Astrocyte (in vitro differentiated cells and primary cell): ENCODE measurements around the gene HAVCR1. TPM values are rescaled to one million over a fixed set of nuclear protein-coding genes. Genes with fewer than 3 reads are reported as not detected.

Experiments used
- DNase-seq: peaks from one replicate; pipeline ENCODE4 v3.0.0-alpha.2; 2010; ENCODE audit warnings: low read depth
- FAIRE-seq: peaks from 2 replicates; lab custom pipeline; 2011; peaks lifted over from hg19 to GRCh38; lab: Jason Lieb, UNC
- H2AFZ ChIP-seq: 2 replicates; pipeline ENCODE4 v1.6.0; 2012; ENCODE audit warnings: low read depth, low read length, inconsistent platforms
- H3K27ac ChIP-seq: 2 replicates; pipeline ENCODE4 v1.5.1; 2011; ENCODE audit warnings: low read depth, low read length, inconsistent platforms
- H3K27me3 ChIP-seq: 2 replicates; pipeline ENCODE4 v1.6.0; 2011; ENCODE audit warnings: low read length, inconsistent platforms; ENCODE audit not compliant: insufficient read depth
- H3K36me3 ChIP-seq: 2 replicates; pipeline ENCODE4 v1.5.1; 2011; ENCODE audit warnings: low read length, inconsistent platforms; ENCODE audit not compliant: insufficient read depth
- H3K4me1 ChIP-seq: 2 replicates; pipeline ENCODE4 v1.5.1; 2011; ENCODE audit warnings: low read length, inconsistent platforms; ENCODE audit not compliant: insufficient read depth
- H3K4me2 ChIP-seq: 2 replicates; pipeline ENCODE4 v1.6.0; 2012; ENCODE audit warnings: low read length, inconsistent platforms
- H3K4me3 ChIP-seq: 2 replicates; pipeline ENCODE4 v1.5.1; 2011; ENCODE audit warnings: low read depth, mild to moderate bottlenecking, low read length, inconsistent platforms; ENCODE audit not compliant: insufficient read depth
- H3K79me2 ChIP-seq: 2 replicates; pipeline ENCODE4 v1.6.0; 2012; ENCODE audit warnings: mild to moderate bottlenecking, low read length, inconsistent platforms; ENCODE audit not compliant: insufficient read depth
- H3K9ac ChIP-seq: 2 replicates; pipeline ENCODE4 v1.6.0; 2012; ENCODE audit warnings: mild to moderate bottlenecking, low read length, inconsistent platforms
- H3K9me3 ChIP-seq: 2 replicates; pipeline ENCODE4 v1.5.1; 2012; ENCODE audit warnings: low read depth, mild to moderate bottlenecking, low read length, inconsistent platforms; ENCODE audit not compliant: insufficient read depth
- H4K20me1 ChIP-seq: 2 replicates; pipeline ENCODE4 v1.6.0; 2012; ENCODE audit warnings: low read length, inconsistent platforms; ENCODE audit not compliant: insufficient read depth
- H3K27ac Mint-ChIP-seq: one replicate; pipeline ENCODE4 v1.8.0; 2021; ENCODE audit warnings: mild to moderate bottlenecking, mixed read lengths; ENCODE audit not compliant: unreplicated experiment
- H3K27me3 Mint-ChIP-seq: one replicate; pipeline ENCODE4 v1.8.0; 2021; ENCODE audit warnings: low read depth, mixed read lengths; ENCODE audit not compliant: unreplicated experiment
- H3K36me3 Mint-ChIP-seq: one replicate; pipeline ENCODE4 v1.8.0; 2021; ENCODE audit warnings: low read depth, mixed read lengths; ENCODE audit not compliant: unreplicated experiment
- H3K4me1 Mint-ChIP-seq: one replicate; pipeline ENCODE4 v1.8.0; 2021; ENCODE audit warnings: low read depth, mixed read lengths; ENCODE audit not compliant: unreplicated experiment
- H3K4me3 Mint-ChIP-seq: one replicate; pipeline ENCODE4 v1.8.0; 2021; ENCODE audit warnings: mild to moderate bottlenecking, moderate library complexity, mixed read lengths; ENCODE audit not compliant: unreplicated experiment
- H3K9me3 Mint-ChIP-seq: one replicate; pipeline ENCODE4 v1.8.0; 2021; ENCODE audit warnings: mild to moderate bottlenecking, mixed read lengths; ENCODE audit not compliant: unreplicated experiment
- CTCF ChIP-seq: IDR thresholded peaks from 2 replicates; pipeline ENCODE4 v1.5.1; 2011; ENCODE audit warnings: low read depth, mild to moderate bottlenecking, inconsistent platforms, low read length, moderate library complexity; ENCODE audit not compliant: insufficient read depth
- EZH2 ChIP-seq: IDR thresholded peaks from 2 replicates; pipeline ENCODE4 v1.6.1; 2012; ENCODE audit warnings: mild to moderate bottlenecking, low read length, inconsistent platforms; ENCODE audit not compliant: insufficient read depth
- total RNA-seq: library from RNA; stranded (reverse); gene quantifications from 2 replicates; pipeline ENCODE4 v1.2.1, GENCODE V29; 2021

The HAVCR1 gene
- total RNA-seq, 1 donor from 2014 or later: 2.0 TPM

GRCh38 chr5:157072508-157072907 lies 13.6 kb upstream of the HAVCR1 start:
- no peak overlapping the region for H2AFZ ChIP-seq
- no peaks in the 10 kb centered on the region for H3K4me1 ChIP-seq
- Mint-ChIP-seq H3K36me3 (no peaks in the 10 kb centered on the region), H3K4me3 (no peak overlapping the region), H3K4me1 (peaks cover 6% of the 10 kb centered on the region), H3K27ac (no peak overlapping the region), H3K27me3 (no peaks in the 10 kb centered on the region), H3K9me3 (no peaks in the 10 kb centered on the region)
- H4K20me1 ChIP-seq: no peaks in the 10 kb centered on the region
- H3K27ac ChIP-seq: no peak overlapping the region
- no peaks in the 10 kb centered on the region for H3K79me2 ChIP-seq
- no peaks in the 10 kb centered on the region for H3K27me3 ChIP-seq
- TF ChIP-seq CTCF (no peak), EZH2 (no peak)
- no peak for FAIRE-seq
- no peak overlapping the region for H3K9ac ChIP-seq
- no peak overlapping the region for H3K4me2 ChIP-seq
- no peak overlapping the region for H3K4me3 ChIP-seq
- H3K9me3 ChIP-seq: no peaks in the 10 kb centered on the region
- no peaks in the 10 kb centered on the region for H3K36me3 ChIP-seq
- DNase-seq: no peak

GRCh38 chr5:157069949-157070348 lies 11.0 kb upstream of the HAVCR1 start:
- Histone ChIP-seq H3K9me3 (no peaks in the 10 kb centered on the region), H3K4me1 (no peaks in the 10 kb centered on the region), H3K36me3 (no peaks in the 10 kb centered on the region), H2AFZ (no peak overlapping the region), H4K20me1 (no peaks in the 10 kb centered on the region), H3K4me3 (no peak overlapping the region), H3K27me3 (no peaks in the 10 kb centered on the region), H3K27ac (no peak overlapping the region), H3K9ac (no peak overlapping the region), H3K79me2 (no peaks in the 10 kb centered on the region), H3K4me2 (no peak overlapping the region)
- H3K27ac Mint-ChIP-seq: no peak overlapping the region
- FAIRE-seq (no peak), DNase-seq (no peak)
- no peaks in the 10 kb centered on the region for H3K27me3 Mint-ChIP-seq
- H3K9me3 Mint-ChIP-seq: no peaks in the 10 kb centered on the region
- no peak overlapping the region for H3K4me3 Mint-ChIP-seq
- peaks cover 4% of the 10 kb centered on the region for H3K4me1 Mint-ChIP-seq
- TF ChIP-seq CTCF (no peak), EZH2 (no peak)
- no peaks in the 10 kb centered on the region for H3K36me3 Mint-ChIP-seq

GRCh38 chr5:157068785-157069184 lies 9.9 kb upstream of the HAVCR1 start:
- Histone ChIP-seq H3K4me2 (no peak overlapping the region), H3K79me2 (no peaks in the 10 kb centered on the region), H2AFZ (no peak overlapping the region), H4K20me1 (no peaks in the 10 kb centered on the region), H3K9ac (no peak overlapping the region), H3K27ac (no peak overlapping the region), H3K4me3 (no peak overlapping the region), H3K4me1 (no peaks in the 10 kb centered on the region), H3K36me3 (no peaks in the 10 kb centered on the region), H3K27me3 (no peaks in the 10 kb centered on the region), H3K9me3 (no peaks in the 10 kb centered on the region)
- DNase-seq (no peak), FAIRE-seq (no peak)
- TF ChIP-seq CTCF: no peak
- no peak for TF ChIP-seq EZH2
- Mint-ChIP-seq H3K27me3 (no peaks in the 10 kb centered on the region), H3K36me3 (no peaks in the 10 kb centered on the region), H3K4me1 (peaks cover 4% of the 10 kb centered on the region), H3K4me3 (no peak overlapping the region), H3K27ac (no peak overlapping the region), H3K9me3 (no peaks in the 10 kb centered on the region)
